GM18517 (cell line): ENCODE measurements around the gene GZMM.

Source experiments
- ATAC-seq: cut with Tn5 transposase; IDR thresholded peaks from one replicate; pipeline ENCODE4 v1.9.1; 2021; ENCODE audit warnings: mild to moderate bottlenecking, moderate library complexity; ENCODE audit not compliant: unreplicated experiment

Gene GZMM

DNA sequence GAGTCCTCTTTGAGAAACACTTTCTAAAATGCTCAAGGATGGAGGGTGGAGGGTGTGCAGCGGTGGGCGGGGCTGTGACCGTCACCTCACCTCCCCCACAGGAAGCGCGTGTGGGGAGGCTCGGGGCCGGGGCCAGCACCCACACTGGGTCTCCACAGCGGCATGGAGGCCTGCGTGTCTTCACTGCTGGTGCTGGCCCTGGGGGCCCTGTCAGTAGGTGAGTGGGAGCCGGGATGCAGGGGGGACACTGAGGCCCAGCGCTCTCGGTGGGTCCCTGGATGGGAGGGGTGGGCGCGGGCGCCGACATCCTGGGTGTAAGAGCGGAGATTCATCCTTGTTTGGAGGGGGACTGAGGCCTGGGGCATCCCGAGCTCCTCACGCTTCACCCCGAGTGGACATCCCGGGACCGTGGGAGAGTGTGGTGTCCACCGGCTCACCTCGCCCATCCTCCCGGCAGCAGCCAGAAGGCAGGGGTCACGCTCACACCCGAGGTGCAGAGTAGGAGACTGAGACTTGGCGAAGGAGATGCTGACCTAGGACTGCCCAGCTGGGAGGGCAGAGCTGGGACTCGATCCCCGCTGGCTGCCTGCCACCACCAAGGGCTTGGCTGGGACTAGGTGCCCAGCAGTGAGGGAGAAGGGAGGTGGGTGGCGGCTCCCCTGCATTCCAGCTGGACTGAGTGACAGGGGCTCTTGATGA, at the start of gene GZMM:
Gene GZMM (plus strand): TSS at position 144 of the 699 bp plus-strand sequence. CDS start 19 bp downstream, at position 163.
- ATAC-seq = no peak

DNA sequence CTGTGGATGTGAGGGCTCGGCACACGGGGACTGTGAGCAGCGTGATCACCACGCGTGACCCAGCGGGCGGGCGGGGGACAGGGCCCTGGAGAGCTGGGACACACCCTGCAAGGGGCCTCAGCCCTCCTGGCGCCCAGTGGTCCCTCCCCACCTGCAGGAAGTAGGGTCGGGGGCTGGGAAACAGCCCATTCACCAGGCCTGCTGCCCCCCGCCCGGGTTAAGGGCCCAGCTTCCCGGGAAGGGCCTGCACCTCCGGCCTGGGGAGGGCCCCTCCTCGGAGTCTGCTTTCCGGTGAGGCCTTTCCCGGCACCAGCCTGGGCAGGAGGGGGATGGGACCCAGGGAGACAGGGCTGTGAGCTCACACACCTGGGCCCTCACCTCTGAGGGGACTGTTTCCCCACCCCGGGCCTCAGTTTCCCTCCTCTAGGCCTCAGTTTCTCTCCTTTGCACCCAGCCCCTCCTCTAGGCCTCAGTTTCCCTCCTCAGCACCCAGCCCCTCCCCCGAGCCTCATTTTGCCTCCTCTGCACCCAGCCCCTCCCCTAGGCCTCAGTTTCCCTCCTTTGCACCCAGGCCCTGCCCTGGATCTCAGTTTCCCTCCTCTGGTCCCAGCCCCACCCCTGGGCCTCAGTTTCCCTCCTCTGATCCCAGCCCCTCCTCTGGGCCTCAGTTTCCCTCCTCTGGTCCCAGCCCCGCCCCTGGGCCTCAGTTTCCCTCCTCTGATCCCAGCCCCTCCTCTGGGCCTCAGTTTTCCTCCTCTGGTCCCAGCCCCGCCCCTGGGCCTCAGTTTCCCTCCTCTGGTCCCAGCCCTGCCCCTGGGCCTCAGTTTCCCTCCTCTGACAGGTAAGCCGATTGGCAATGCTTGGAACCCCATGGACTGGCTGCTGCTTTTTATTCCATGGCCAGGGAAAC, 49.4 kb upstream of the GZMM start:
- ATAC-seq = no peak

DNA sequence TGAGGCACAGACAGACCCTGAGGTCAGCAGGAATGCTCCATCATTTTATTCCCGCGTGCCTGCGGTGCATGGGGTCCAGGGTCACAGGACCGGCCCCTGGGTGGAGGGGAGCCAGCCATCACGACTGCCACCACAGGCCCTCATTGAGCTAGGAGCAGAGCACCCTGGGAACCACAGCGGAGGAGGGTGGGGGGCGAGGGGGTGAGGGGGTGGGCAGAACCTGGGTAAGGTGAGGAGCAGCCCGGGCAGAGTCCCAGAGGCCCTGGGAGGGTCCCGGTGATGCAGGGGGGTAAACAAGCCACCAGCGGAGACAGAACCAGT, 48.8 kb upstream of the GZMM start:
- no peak for ATAC-seq

DNA sequence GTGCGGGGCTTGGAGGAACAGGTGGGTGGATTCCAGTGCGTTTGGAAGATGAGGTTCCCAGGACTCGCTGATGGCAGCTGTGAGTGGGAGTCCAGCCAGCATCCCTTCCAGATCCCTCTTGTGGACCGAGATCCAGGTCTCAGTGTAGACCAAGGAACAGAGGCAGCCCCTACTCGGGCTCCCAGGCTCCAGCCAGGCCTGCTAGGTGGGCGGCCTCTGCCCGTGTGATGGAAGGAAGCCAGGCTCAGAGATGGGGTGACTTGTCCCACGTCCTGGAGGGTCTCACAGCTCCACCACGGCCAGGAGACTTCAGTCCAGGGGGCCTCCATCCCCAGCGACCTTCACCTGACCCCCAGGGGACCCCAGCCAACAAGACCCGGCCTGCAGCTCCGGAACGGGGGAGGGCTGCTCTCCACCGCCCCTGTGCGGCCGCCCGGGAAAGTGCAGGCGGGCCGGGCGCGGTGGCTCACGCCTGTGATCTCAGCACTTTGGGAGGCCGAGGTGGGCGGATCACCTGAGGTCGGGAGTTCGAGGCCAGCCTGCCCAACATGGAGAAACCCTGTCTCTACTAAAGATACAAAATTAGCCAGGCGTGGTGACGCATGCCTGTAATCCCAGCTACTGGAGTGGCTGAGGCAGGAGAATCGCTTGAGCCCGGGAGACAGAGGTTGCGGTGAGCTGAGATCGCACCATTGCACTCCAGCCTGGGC, 48.3 kb upstream of the GZMM start:
- ATAC-seq = no peak

DNA sequence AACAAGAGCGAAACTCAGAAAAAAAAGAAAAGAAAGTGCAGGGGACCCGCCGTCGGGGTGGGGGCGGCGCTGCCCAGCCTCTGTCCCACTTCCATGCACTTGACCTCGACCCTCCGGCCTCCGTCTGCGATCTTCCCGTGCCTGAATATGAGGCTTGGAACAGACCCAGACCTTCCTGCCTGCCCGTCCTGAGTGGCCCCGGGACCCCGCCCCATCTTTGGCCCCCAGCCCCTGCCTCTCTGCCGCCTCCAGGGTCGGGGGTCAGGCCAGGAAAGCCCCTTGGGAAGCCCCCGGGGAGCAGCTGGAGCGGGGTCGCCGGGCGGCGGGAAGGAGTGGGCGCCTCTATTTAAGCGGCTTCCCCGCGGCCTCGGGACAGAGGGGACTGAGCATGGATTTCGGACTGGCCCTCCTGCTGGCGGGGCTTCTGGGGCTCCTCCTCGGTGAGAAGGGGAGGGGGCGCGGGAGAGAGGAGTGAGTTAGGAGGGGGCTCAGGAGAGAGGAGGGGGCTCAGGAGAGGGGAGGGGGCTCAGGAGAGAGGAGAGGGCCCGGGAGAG, 47.7 kb upstream of the GZMM start, which contains the start of gene MADCAM1:
Gene MADCAM1 (plus strand): TSS at position 375 of the 554 bp plus-strand sequence. CDS start 14 bp downstream, at position 389.
- no peak for ATAC-seq

DNA sequence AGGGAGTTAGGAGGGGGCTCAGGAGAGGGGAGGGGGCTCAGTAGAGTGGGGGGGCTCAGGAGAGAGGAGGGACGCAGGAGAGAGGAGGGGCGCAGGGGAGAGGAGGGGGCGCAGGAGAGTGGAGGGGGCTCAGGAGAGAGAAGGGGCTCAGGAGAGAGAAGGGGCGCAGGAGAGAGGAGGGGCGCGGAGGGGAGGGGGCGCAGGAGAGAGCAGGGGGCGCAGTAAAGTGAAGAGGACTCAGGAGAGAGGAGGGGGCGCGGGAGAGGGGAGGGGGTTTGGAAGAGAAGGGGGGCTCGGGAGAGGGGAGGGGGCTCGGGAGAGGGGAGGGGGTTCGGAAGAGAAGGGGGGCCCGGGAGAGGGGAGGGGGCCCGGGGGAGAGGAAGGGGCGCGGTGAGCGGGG, 46.9 kb upstream of the GZMM start:
- no peak for ATAC-seq

DNA sequence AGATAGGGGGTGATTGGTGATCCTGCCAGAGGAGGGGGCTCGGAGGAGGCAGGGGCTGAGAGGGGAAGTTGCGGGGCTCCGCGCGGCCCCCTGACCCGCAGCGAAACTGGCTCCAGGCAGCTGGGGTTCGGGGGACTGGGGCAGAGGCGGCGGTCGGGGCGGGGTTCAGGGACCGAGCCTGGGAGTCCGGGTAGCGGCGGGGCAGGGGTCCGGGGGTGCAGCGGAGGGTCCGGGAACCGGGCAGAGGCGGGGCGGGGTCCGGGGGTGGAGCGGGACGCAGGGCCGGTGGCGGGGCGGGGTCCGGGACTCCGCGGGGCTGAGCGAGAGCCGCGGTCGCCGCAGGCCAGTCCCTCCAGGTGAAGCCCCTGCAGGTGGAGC, 46.4 kb upstream of the GZMM start:
- ATAC-seq = no peak

DNA sequence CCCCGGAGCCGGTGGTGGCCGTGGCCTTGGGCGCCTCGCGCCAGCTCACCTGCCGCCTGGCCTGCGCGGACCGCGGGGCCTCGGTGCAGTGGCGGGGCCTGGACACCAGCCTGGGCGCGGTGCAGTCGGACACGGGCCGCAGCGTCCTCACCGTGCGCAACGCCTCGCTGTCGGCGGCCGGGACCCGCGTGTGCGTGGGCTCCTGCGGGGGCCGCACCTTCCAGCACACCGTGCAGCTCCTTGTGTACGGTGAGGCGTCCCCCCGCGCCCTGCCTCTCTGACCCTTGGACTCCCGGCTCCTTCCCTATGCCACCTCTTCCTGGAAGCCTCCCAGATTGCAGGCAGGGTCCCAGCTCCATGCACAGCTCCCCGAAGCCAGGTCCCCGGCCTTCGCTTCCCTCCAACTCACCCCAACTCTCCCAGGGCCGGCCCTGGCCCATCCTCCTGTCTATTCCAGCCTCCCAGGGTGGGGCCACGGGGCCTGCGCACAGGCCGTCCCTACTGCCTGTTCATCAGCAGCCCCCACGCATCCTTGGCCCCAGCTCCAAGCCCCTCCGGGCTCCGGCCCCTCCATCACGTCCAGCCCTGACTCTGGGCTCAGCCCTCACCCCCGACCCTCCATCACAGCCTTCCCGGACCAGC, 45.9 kb upstream of the GZMM start:
- no peak for ATAC-seq

DNA sequence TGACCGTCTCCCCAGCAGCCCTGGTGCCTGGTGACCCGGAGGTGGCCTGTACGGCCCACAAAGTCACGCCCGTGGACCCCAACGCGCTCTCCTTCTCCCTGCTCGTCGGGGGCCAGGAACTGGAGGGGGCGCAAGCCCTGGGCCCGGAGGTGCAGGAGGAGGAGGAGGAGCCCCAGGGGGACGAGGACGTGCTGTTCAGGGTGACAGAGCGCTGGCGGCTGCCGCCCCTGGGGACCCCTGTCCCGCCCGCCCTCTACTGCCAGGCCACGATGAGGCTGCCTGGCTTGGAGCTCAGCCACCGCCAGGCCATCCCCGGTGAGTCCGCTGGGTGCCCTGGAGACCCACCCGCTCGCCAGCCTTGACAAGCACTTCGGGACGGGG, 45.4 kb upstream of the GZMM start:
- no peak for ATAC-seq

DNA sequence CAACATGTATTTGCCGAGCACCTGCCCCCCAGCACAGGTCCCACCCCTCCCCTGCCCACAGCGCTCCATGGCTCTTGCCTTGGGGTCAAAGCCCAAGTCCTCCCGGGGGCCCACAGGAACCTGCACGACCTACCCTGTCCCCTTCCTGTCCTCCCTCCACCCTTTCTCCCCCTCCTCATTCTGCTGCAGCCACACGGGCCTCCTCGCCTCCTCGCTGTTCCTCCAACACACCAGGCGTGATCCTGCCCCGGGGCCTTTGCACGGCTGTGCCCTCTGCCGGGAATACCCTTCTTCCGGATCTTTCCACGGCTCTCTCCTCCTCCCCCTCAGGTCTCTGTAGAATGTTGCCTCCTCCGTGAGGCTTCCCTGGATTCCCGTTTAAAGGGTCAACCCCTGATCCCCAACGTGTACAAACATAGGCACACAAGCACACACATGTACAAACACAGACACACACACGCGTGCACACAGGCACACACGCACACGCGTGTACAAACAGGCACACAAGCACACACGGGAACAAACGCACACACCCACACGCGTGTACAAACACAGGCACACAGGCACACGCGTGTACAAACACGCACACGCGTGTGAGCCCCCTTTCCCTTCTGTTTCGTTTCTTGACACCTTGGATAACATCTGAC, 44.8 kb upstream of the GZMM start:
- ATAC-seq = no peak

DNA sequence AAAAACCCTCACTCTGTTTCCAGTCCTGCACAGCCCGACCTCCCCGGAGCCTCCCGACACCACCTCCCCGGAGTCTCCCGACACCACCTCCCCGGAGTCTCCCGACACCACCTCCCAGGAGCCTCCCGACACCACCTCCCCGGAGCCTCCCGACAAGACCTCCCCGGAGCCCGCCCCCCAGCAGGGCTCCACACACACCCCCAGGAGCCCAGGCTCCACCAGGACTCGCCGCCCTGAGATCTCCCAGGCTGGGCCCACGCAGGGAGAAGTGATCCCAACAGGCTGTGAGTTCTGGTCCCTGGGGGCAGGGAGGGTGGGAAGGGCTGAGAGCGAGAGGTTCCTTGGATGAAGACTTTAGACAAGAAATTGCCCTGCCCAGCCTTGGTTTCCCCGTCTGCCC, 42.2 kb upstream of the GZMM start:
- no peak for ATAC-seq

DNA sequence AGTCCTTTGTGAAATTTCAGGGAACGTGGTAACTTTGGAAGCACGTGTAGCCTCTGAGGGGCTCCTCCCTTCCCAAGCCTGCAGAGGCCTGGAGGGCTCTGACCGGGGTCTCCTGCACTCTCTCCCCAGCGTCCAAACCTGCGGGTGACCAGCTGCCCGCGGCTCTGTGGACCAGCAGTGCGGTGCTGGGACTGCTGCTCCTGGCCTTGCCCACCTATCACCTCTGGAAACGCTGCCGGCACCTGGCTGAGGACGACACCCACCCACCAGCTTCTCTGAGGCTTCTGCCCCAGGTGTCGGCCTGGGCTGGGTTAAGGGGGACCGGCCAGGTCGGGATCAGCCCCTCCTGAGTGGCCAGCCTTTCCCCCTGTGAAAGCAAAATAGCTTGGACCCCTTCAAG, 39.2 kb upstream of the GZMM start:
- no peak for ATAC-seq

DNA sequence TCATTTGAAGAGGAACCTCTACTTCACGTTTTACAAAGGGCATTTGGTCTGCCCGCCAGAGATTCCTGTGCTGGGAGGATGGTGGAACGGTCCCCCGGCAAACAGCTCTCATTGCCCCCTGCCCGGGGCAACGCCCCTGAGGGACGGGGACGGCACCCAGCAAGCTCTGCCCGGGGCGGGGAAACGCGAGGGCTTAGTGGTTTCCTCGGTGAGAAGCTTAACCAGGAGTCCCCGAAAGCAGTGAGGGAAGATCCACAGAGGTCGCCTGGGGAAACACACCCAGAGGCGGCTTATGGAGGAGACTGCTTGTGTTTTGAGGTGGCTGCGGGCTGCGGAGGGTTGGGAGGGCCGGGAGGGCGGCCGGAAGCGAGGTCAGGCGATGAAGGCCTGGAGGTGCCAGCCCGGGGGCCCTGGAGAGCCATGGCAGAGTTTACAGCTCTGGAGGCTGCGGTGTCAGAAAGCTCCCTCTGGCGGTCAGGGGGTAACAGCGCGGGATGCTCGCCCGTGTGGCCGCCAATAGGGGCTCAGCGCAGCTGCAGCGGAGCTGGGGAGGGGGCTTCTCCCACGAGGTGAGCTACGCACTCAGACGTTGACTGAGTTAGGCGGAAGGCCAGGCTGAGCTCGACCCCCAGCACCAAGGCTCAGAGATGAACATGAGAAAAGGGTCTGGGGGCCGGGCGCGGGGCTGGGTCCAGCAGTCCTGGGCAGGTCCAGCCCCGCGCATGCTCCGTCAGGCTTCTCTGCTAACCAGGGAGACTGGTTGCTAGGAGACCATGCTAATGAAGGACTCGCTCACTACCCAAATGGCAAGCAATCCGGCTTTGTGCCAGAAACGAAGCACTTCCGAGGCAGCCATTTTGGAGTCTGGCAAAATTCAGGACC, 37.2 kb upstream of the GZMM start:
- peak; percentile 54 for ATAC-seq

DNA sequence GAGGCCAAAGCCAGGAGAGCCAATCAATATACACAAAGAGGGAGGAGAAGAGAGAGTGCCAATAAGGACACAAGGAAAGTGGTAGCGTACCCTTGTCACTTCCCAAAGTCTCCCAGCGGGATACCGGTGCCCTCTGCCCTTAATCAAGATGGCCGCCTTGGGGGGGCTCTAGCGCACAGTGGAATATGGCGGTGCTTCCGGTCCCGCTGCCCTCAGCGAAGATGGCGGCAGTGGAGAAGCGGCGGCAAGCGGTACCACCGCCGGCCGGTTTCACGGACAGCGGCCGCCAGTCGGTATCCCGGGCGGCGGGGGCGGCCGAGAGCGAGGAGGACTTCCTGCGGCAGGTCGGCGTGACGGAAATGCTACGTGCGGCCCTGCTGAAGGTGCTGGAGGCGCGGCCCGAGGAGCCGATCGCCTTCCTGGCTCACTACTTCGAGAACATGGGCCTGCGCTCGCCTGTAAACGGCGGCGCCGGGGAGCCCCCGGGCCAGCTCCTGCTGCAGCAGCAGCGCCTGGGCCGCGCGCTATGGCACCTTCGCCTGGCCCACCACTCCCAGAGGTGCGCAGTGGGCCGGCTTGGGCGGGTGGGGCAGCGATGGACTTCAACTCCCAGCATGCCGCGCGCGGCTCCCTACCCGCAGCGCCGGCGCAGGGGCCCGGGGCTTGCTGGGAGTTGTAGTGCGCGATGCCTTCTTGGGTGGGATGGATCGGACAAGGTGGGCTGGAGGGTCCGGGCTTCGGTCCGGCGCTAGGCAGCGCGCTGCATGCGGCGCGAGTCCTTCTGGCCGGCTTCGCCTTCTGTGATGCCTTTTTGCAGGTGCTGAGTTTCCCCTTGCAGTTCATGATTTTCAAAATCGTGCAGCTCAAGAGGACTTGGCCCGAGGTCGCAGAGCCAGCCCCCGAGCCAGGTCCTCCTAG, 36.3 kb upstream of the GZMM start, which contains the start of gene TPGS1:
Gene TPGS1 (plus strand): TSS at position 212 of the 918 bp plus-strand sequence. CDS start 10 bp downstream, at position 222.
- peak; percentile 49 for ATAC-seq

DNA sequence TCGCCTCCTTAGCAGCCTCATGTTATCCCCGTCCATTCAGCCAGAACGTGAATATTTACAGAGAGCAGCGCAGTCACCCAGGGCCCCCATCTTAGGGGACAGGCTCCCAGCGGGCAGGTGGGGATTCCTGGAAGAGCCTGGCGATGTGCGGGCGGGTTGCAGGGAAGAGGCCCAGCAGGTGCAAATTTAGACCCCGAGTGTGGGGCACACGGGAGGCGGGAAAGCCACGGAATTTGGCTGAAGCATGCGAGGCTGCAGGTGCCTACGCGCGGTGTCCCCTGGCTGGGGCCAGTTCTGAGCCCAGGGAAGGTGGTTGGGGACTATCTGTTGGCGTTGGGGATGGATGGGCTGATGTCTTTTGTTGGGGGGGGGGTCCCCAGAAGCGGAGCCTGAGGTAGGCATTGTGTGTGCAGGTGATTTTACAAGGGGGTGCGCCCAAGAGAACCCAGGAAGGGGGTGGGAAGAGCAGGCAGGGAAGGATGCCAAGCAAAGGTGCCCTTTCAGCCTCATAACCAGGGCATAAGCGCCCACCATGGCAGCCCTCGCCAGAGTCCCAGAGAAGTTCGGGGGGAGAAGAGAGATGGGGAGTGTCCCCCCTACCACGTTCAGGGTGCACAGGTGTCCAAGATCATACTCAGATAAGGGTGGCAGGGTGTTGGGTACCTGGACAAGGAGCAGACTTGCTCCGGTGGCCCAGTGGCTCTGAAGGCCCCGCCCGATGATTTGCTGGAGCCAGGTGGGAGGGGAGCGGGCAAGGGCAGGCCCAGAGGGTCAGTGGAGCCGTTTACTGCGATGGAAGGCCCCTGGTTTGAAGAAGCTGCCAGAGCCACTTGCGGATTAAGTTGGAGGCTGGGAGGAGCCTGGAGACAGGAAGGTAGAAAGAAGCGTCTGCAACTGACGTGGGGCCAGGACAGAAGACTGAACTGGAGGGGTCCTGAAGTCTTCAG, 35.4 kb upstream of the GZMM start:
- ATAC-seq = no peak

DNA sequence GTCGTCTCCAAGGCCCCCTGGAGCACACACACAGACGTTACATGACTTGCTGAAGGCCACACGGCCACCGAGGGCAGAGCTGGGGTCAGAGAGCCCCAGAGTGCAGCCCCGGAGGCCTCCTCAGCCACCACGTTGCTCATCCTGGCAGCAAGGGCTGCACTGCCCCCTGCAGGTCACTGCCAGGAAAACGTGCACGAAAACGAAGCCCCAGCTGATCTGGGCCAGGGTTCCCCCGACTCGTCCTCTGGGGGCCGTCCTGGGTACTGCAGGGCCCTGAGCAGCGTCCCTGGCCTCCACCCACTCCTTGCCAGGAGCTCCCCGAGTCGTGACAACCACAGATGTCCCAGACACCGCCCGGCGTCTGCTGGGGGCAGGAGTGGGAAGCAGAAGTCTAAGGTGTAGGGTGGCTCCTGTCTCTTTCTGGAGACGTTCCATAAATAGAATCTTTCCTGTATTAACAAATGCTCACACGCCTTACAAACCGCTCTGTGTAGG, 33.2 kb upstream of the GZMM start:
- ATAC-seq = no peak
